NCI-H2107 treated with DMSO at 0.1 percent for 48 hours (cell line): ENCODE results near the gene CCR9.

Experiments
- DNase-seq: peaks from one replicate; lab custom pipeline; 2025; ENCODE audit not compliant: unreplicated experiment; lab: John Stamatoyannopoulos, UW

The CCR9 gene

DNA sequence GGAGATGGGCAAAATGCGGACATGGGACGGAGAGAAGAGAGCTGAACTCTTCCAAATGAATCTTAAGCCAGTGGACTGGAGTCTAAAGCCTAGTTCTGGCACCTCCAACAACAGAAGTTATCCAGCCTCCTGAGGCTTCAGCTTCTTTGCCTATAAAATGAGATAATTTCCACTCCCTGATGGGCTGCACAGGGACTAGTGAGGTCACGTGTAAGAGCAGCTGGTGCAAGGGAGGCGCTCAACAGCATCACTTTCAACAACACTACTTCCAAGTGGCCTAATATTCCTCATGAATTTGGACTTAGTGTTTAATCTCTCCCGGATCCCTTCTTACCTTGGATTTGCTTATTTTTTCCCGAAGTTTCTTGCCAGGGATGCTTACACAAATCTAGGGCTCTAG is 65.6 kb downstream of the CCR9 start:
- DNase-seq: no peak

DNA sequence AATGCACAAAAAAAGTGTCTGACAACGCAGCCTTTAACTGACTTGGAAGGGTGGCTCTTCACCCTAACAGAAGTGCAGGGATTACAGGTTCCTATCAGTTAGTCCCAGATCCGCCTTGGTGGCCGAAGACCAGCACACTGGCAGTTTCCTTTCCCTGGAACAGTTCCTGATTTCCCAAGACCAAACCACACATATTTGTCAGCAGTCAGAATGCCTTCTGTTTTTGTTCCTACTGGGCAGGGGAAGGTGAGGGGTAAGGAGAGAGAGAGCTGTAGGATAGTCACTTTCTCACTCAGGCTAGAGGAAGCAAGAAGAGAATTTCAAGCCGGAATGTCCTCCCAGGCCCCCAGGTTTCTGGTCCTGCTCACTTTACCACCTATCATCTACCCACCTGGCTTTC is 66.1 kb downstream of the CCR9 start:
- no peak for DNase-seq
